Gastrocnemius medialis (tissue), 4 donors: ENCODE measurements around the gene MSLN. TPM values are rescaled to one million over a fixed set of nuclear protein-coding genes. Genes with fewer than 3 reads are reported as not detected.

ENCODE experiments used
- ATAC-seq, 2 donors: fragments of 150-250 bp; one replicate each; pipeline ENCODE4 v1.9.1; 2016
- DNase-seq, 2 donors: peaks; one replicate each; pipeline ENCODE4 v3.0.0-alpha.2; 2019
- H3K27ac ChIP-seq, 4 donors: fragments of 200-600 bp; sonication (generic); 1 replicate in 1 of 4; 2 replicates in 3 of 4; pipeline ENCODE4 v1.5.1; 2016 to 2018; ENCODE audit warnings: mild to moderate bottlenecking in 2 of 4, moderate library complexity in 1 of 4
- H3K27me3 ChIP-seq, 3 donors: fragments of 200-600 bp; sonication (generic) in 2 of 3; 1 replicate in 1 of 3; 2 replicates in 2 of 3; pipeline versions ENCODE4 v1.5.1 to v1.6.0; 2016 to 2019; ENCODE audit warnings: mild to moderate bottlenecking in 1 of 3, moderate library complexity in 1 of 3
- H3K36me3 ChIP-seq, 2 donors: fragments of 200-600 bp; sonication (generic) in 1 of 2; one replicate each; pipeline ENCODE4 v1.5.1; 2017 to 2018
- H3K4me1 ChIP-seq, 2 donors: fragments of 200-600 bp; sonication (generic) in 1 of 2; one replicate each; pipeline ENCODE4 v1.5.1; 2016 to 2017; ENCODE audit warnings: mild to moderate bottlenecking in 2 of 2
- H3K4me3 ChIP-seq, 4 donors: fragments of 200-600 bp; sonication (generic) in 3 of 4; 1 replicate in 1 of 4; 2 replicates in 3 of 4; pipeline ENCODE4 v1.5.1; 2016 to 2019; ENCODE audit warnings: mild to moderate bottlenecking in 2 of 4
- H3K9me3 ChIP-seq, 3 donors: fragments of 200-600 bp; sonication (generic) in 2 of 3; 1 replicate in 1 of 3; 2 replicates in 2 of 3; pipeline ENCODE4 v1.5.1; 2016 to 2019
- CTCF ChIP-seq, 5 experiments: fragments of 450-650 bp in 3 of 5; fragments of 200-600 bp in 2 of 5; sonication (generic) in 2 of 5; IDR thresholded peaks in 4 of 5; conservative IDR thresholded peaks in 1 of 5; 1 replicate in 4 of 5; 2 replicates in 1 of 5; pipeline ENCODE4 v1.5.1; 2016 to 2019; ENCODE audit warnings: antibody characterized with exemption in 5 of 5, mild to moderate bottlenecking in 3 of 5, moderate library complexity in 3 of 5
- POLR2A ChIP-seq, 2 donors: fragments of 450-650 bp; IDR thresholded peaks; one replicate each; pipeline ENCODE4 v1.6.1; 2017; ENCODE audit warnings: antibody characterized with exemption in 2 of 2, mild to moderate bottlenecking in 2 of 2, moderate library complexity in 2 of 2
- in situ Hi-C, 4 donors: fragments of 200-750 bp; cut with MboI; loops; one replicate each; pipeline versions ENCODE4 v1.15.0 to v1.8.0; 2017; ENCODE audit warnings: low sequenced_read_pairs in 4 of 4
- intact Hi-C: fragments of 100-400 bp; cut with DNase I; formaldehyde crosslinking; loops from one replicate; pipeline ENCODE4 v1.15.1; 2023; ENCODE audit warnings: low total_unique reads
- total RNA-seq, 4 donors: library from RNA; depleted of rRNA; stranded (reverse); fragments of >200 nt; gene quantifications; one replicate each; pipeline versions ENCODE4 v1.1.0 to v1.2.3, GENCODE V29; 2016

Gene MSLN
- total RNA-seq, 4 donors from 2014 or later, result not detected

GRCh38 chr16:780296-780695 is 19.8 kb downstream of the MSLN start:
- DNase-seq (no peak), ATAC-seq (no peak)
- H3K36me3 ChIP-seq, result no peaks in the 10 kb centered on the region
- H3K4me1 ChIP-seq, result no peaks in the 10 kb centered on the region
- H3K27me3 ChIP-seq, result peaks cover 34 to 69% (median 54%) of the 10 kb centered on the region in 3 donors
- H3K9me3 ChIP-seq, result no peaks in the 10 kb centered on the region
- intact Hi-C loops, result no loop called here
- no peak overlapping the region for H3K4me3 ChIP-seq
- H3K27ac ChIP-seq, result no peak overlapping the region
- in situ Hi-C loops, result no loop called here
- TF ChIP-seq POLR2A (IDR thresholded peaks at IDR 0.05) (no peak), CTCF (IDR thresholded peaks at IDR 0.05 in 4 of 5, conservative IDR thresholded peaks at IDR 0.05 in 1 of 5) (no peak)

GRCh38 chr16:781346-782010 is 20.9 kb downstream of the MSLN start:
- Histone ChIP-seq H3K27ac (no peak overlapping the region), H3K27me3 (peaks cover 34 to 61% (median 54%) of the 10 kb centered on the region in 3 donors), H3K36me3 (no peaks in the 10 kb centered on the region), H3K9me3 (no peaks in the 10 kb centered on the region), H3K4me1 (no peaks in the 10 kb centered on the region), H3K4me3 (no peak overlapping the region)
- ATAC-seq, result no peak
- in situ Hi-C loops (no loop called here), intact Hi-C loops (no loop called here)
- DNase-seq, result no peak
- TF ChIP-seq POLR2A (IDR thresholded peaks at IDR 0.05) (no peak), CTCF (IDR thresholded peaks at IDR 0.05 in 4 of 5, conservative IDR thresholded peaks at IDR 0.05 in 1 of 5) (no peak)

GRCh38 chr16:782258-782657 is 21.7 kb downstream of the MSLN start:
- H3K4me3 ChIP-seq, result no peak overlapping the region
- intact Hi-C loops, result no loop called here
- ATAC-seq, result no peak
- DNase-seq, result no peak
- no peak for TF ChIP-seq CTCF (IDR thresholded peaks at IDR 0.05 in 4 of 5, conservative IDR thresholded peaks at IDR 0.05 in 1 of 5)
- TF ChIP-seq POLR2A (IDR thresholded peaks at IDR 0.05), result no peak
- peaks cover 0 to 4% of the 10 kb centered on the region in 2 donors for H3K4me1 ChIP-seq
- peaks cover 34 to 61% (median 54%) of the 10 kb centered on the region in 3 donors for H3K27me3 ChIP-seq
- H3K9me3 ChIP-seq, result no peaks in the 10 kb centered on the region
- H3K27ac ChIP-seq, result no peak overlapping the region
- in situ Hi-C loops, result no loop called here
- H3K36me3 ChIP-seq, result no peaks in the 10 kb centered on the region

GRCh38 chr16:782766-783403 is 22.4 kb downstream of the MSLN start:
- in situ Hi-C loops (no loop called here), intact Hi-C loops (no loop called here)
- no peak overlapping the region for H3K27ac ChIP-seq
- no peak for ATAC-seq
- H3K27me3 ChIP-seq, result peaks cover 34 to 59% (median 54%) of the 10 kb centered on the region in 3 donors
- H3K36me3 ChIP-seq, result no peaks in the 10 kb centered on the region
- H3K4me3 ChIP-seq, result no peak overlapping the region
- H3K9me3 ChIP-seq, result no peaks in the 10 kb centered on the region
- H3K4me1 ChIP-seq, result peaks cover 0 to 8% of the 10 kb centered on the region in 2 donors
- no peak for DNase-seq
- TF ChIP-seq CTCF (IDR thresholded peaks at IDR 0.05 in 4 of 5, conservative IDR thresholded peaks at IDR 0.05 in 1 of 5) (no peak), POLR2A (IDR thresholded peaks at IDR 0.05) (no peak)
